Aorta (tissue), 5 donors: ENCODE results near the gene SHROOM1. TPM values are rescaled to one million over a fixed set of nuclear protein-coding genes. Genes with fewer than 3 reads are reported as not detected.

Experiments used
- ATAC-seq: fragments of 200-7000 bp; cut with Tn5 transposase; one replicate; pipeline ENCODE4 v1.9.1; 2022; ENCODE audit warnings: moderate library complexity; ENCODE audit not compliant: low FRiP score
- DNase-seq, 2 donors: peaks; one replicate each; pipeline ENCODE4 v3.0.0-alpha.2; 2020
- H3K27ac ChIP-seq, 2 donors: one replicate each; pipeline ENCODE4 v1.5.1; 2013; ENCODE audit warnings: low read length in 2 of 2, mild to moderate bottlenecking in 2 of 2, moderate library complexity in 2 of 2, control low read depth in 1 of 2, inconsistent platforms in 1 of 2, low read depth in 1 of 2
- H3K27me3 ChIP-seq, 2 donors: one replicate each; pipeline ENCODE4 v1.6.1; 2013; ENCODE audit warnings: control low read depth in 1 of 2, low read length in 1 of 2, mild to moderate bottlenecking in 1 of 2, moderate library complexity in 1 of 2; ENCODE audit not compliant: insufficient read depth in 2 of 2, control insufficient read depth in 1 of 2
- H3K36me3 ChIP-seq, 2 donors: one replicate each; pipeline ENCODE4 v1.6.1; 2013; ENCODE audit warnings: control low read depth in 1 of 2, low read length in 1 of 2, mild to moderate bottlenecking in 1 of 2; ENCODE audit not compliant: insufficient read depth in 2 of 2, control insufficient read depth in 1 of 2
- H3K4me1 ChIP-seq, 2 donors: one replicate each; pipeline ENCODE4 v1.6.1; 2013; ENCODE audit warnings: low read length in 2 of 2, control low read depth in 1 of 2, mild to moderate bottlenecking in 1 of 2, moderate library complexity in 1 of 2; ENCODE audit not compliant: insufficient read depth in 2 of 2, control insufficient read depth in 1 of 2
- H3K4me3 ChIP-seq, 2 donors: one replicate each; pipeline ENCODE4 v1.5.1; 2013; ENCODE audit warnings: low read length in 2 of 2, control low read depth in 1 of 2, mild to moderate bottlenecking in 1 of 2
- H3K9me3 ChIP-seq: one replicate; pipeline ENCODE4 v1.6.1; 2013; ENCODE audit warnings: mild to moderate bottlenecking, low read length; ENCODE audit not compliant: control insufficient read depth
- WGBS, 2 donors: extraction: QIAGEN DNeasy Blood & Tissue Kit; methylation state at CpG; one replicate each; pipeline ENCODE4 v1.1.7; 2013; 5-methylcytosine and 5-hydroxymethylcytosine counted together
- intact Hi-C, 2 donors: fragments of 100-400 bp; cut with DNase I; formaldehyde crosslinking; loops; one replicate each; pipeline versions ENCODE4 v1.14.2 to v1.15.0; 2022
- polyA plus RNA-seq, 2 donors: library from polyadenylated mRNA; stranded (reverse); fragments of 200-250 nt; gene quantifications; one replicate each; pipeline ENCODE4 v1.2.3, GENCODE V29; 2013
- total RNA-seq, 2 donors: library from RNA; stranded (reverse); fragmentation: NEBNext Ultra II Directional; extraction: Animal tissue kit (Norgen Biotek cat#: 25700); gene quantifications; one replicate each; pipeline ENCODE4 v1.2.1, GENCODE V29; 2021
- donor health status: healthy with polysubstance abuse.
- donor health status: Bipolar disorder and iron deficiency.
- donor health status: DM: no; HTN: no; CAD: no.
- donor health status: DM: no; HTN: no; CAD: no.
- donor health status: DM: yes; HTN: yes; CAD: no.

Gene SHROOM1
- total and polyA plus RNA-seq, 4 donors, result 1.4 to 15.0 (median 8.9) TPM

GRCh38 chr5:132840896-132841295 is 10.4 kb upstream of the SHROOM1 start:
- DNase-seq (no peak), ATAC-seq (no peak)
- no peak overlapping the region for H3K4me3 ChIP-seq
- H3K36me3 ChIP-seq, result no peaks in the 10 kb centered on the region
- no peak overlapping the region for H3K27ac ChIP-seq
- H3K4me1 ChIP-seq, result no peaks in the 10 kb centered on the region
- WGBS, 2 donors, result 75 to 77% methylated on average over 1 of the region's 1 CpG
- intact Hi-C loops, result no loop called here
- no peaks in the 10 kb centered on the region for H3K9me3 ChIP-seq
- no peaks in the 10 kb centered on the region for H3K27me3 ChIP-seq

GRCh38 chr5:132840313-132840712 is 9.9 kb upstream of the SHROOM1 start:
- H3K27ac ChIP-seq, result no peak overlapping the region
- H3K9me3 ChIP-seq, result no peaks in the 10 kb centered on the region
- intact Hi-C loops, result no loop called here
- no peak overlapping the region for H3K4me3 ChIP-seq
- no peak for ATAC-seq
- WGBS, 2 donors, result 87 to 92% methylated on average over 3 of the region's 3 CpGs
- H3K27me3 ChIP-seq, result no peaks in the 10 kb centered on the region
- no peaks in the 10 kb centered on the region for H3K36me3 ChIP-seq
- H3K4me1 ChIP-seq, result no peaks in the 10 kb centered on the region
- no peak for DNase-seq

- Histone ChIP-seq H3K4me1 (no peaks in the 10 kb centered on the region), H3K27me3 (no peaks in the 10 kb centered on the region), H3K27ac (no peak overlapping the region), H3K4me3 (no peak overlapping the region), H3K9me3 (no peaks in the 10 kb centered on the region), H3K36me3 (no peaks in the 10 kb centered on the region)
- 79 to 87% methylated on average over 8 of the region's 8 CpGs for WGBS, 2 donors
- DNase-seq, result no peak
- no peak for ATAC-seq
- intact Hi-C loops, result no loop called here
Observed at GRCh38 chr5:132839426-132840301, 9.2 kb upstream of the SHROOM1 start.

GRCh38 chr5:132838516-132839282 is 8.3 kb upstream of the SHROOM1 start:
- H3K4me3 ChIP-seq, result no peak overlapping the region
- ATAC-seq (no peak), DNase-seq (no peak)
- H3K4me1 ChIP-seq, result no peaks in the 10 kb centered on the region
- no peaks in the 10 kb centered on the region for H3K27me3 ChIP-seq
- 54 to 83% methylated on average over 3 of the region's 3 CpGs for WGBS, 2 donors
- intact Hi-C loops, result no loop called here
- H3K27ac ChIP-seq, result no peak overlapping the region
- H3K36me3 ChIP-seq, result no peaks in the 10 kb centered on the region
- no peaks in the 10 kb centered on the region for H3K9me3 ChIP-seq

GRCh38 chr5:132837868-132838267 is 7.4 kb upstream of the SHROOM1 start:
- intact Hi-C loops, result no loop called here
- DNase-seq, result no peak
- Histone ChIP-seq H3K9me3 (no peaks in the 10 kb centered on the region), H3K4me3 (no peak overlapping the region), H3K27ac (no peak overlapping the region), H3K36me3 (no peaks in the 10 kb centered on the region), H3K4me1 (no peaks in the 10 kb centered on the region), H3K27me3 (no peaks in the 10 kb centered on the region)
- WGBS, 2 donors, result 77 to 80% methylated on average over 2 of the region's 2 CpGs
- no peak for ATAC-seq

GRCh38 chr5:132836852-132837251 is 6.4 kb upstream of the SHROOM1 start:
- Histone ChIP-seq H3K4me1 (no peaks in the 10 kb centered on the region), H3K4me3 (no peak overlapping the region), H3K36me3 (no peaks in the 10 kb centered on the region), H3K9me3 (no peaks in the 10 kb centered on the region), H3K27ac (no peak overlapping the region), H3K27me3 (no peaks in the 10 kb centered on the region)
- DNase-seq, result no peak
- intact Hi-C loops, result no loop called here
- WGBS, 2 donors, result 93 to 100% methylated on average over 1 of the region's 1 CpG
- ATAC-seq, result no peak

GRCh38 chr5:132834057-132834456 is 3.6 kb upstream of the SHROOM1 start:
- no peaks in the 10 kb centered on the region for H3K36me3 ChIP-seq
- ATAC-seq, result no peak
- H3K4me1 ChIP-seq, result no peaks in the 10 kb centered on the region
- H3K9me3 ChIP-seq, result no peaks in the 10 kb centered on the region
- no peak overlapping the region for H3K4me3 ChIP-seq
- intact Hi-C loops, result no loop called here
- H3K27me3 ChIP-seq, result no peaks in the 10 kb centered on the region
- 97 to 99% methylated on average over 3 of the region's 3 CpGs for WGBS, 2 donors
- no peak overlapping the region for H3K27ac ChIP-seq
- no peak for DNase-seq

GRCh38 chr5:132832612-132833011 is 2.2 kb upstream of the SHROOM1 start:
- 94 to 95% methylated on average over 5 of the region's 5 CpGs for WGBS, 2 donors
- H3K27me3 ChIP-seq, result no peaks in the 10 kb centered on the region

More at GRCh38 chr5:132832612-132833011, 2.2 kb upstream of the SHROOM1 start:
- intact Hi-C loops, result no loop called here
- ATAC-seq, result no peak
- no peaks in the 10 kb centered on the region for H3K36me3 ChIP-seq
- no peaks in the 10 kb centered on the region for H3K9me3 ChIP-seq
- no peak overlapping the region for H3K4me3 ChIP-seq
- no peak for DNase-seq
- no peak overlapping the region for H3K27ac ChIP-seq
- no peaks in the 10 kb centered on the region for H3K4me1 ChIP-seq
